Hepatocyte (in vitro differentiated cells): ENCODE data around the gene TSPEAR. TPM values are rescaled to one million over a fixed set of nuclear protein-coding genes. Genes with fewer than 3 reads are reported as not detected.

ENCODE experiments used
- DNase-seq: peaks from one replicate; pipeline ENCODE4 v3.0.0-alpha.2; 2016; ENCODE audit warnings: low spot score
- H2AFZ ChIP-seq: fragments of 200-600 bp; sonication (generic); 2 replicates; pipeline ENCODE4 v1.6.0; 2016; ENCODE audit warnings: antibody characterized with exemption, mild to moderate bottlenecking
- H3K27ac ChIP-seq: fragments of 200-600 bp; sonication (generic); 2 replicates; pipeline ENCODE4 v1.5.1; 2016; ENCODE audit warnings: mild to moderate bottlenecking
- H3K27me3 ChIP-seq: fragments of 200-600 bp; sonication (generic); 2 replicates; pipeline ENCODE4 v1.6.1; 2016
- H3K36me3 ChIP-seq: fragments of 200-600 bp; sonication (generic); replicated peaks from 2 replicates; pipeline ENCODE4 v1.5.1; 2016; ENCODE audit warnings: low read depth; ENCODE audit not compliant: insufficient read depth
- H3K4me1 ChIP-seq: fragments of 200-600 bp; sonication (generic); 2 replicates; pipeline ENCODE4 v1.5.1; 2016; ENCODE audit warnings: mild to moderate bottlenecking, moderate library complexity; ENCODE audit not compliant: insufficient read depth
- H3K4me2 ChIP-seq: fragments of 200-600 bp; sonication (generic); 2 replicates; pipeline ENCODE4 v1.6.0; 2016
- H3K4me3 ChIP-seq: fragments of 200-600 bp; sonication (generic); 2 replicates; pipeline ENCODE4 v1.5.1; 2016; ENCODE audit warnings: mild to moderate bottlenecking
- H3K79me2 ChIP-seq: fragments of 200-600 bp; sonication (generic); 2 replicates; pipeline ENCODE4 v1.6.0; 2017; ENCODE audit warnings: mild to moderate bottlenecking
- H3K9me2 ChIP-seq: fragments of 200-600 bp; sonication (generic); replicated peaks from 2 replicates; pipeline ENCODE4 v1.6.0; 2017; ENCODE audit warnings: mild to moderate bottlenecking; ENCODE audit not compliant: insufficient read depth
- H3K9me3 ChIP-seq: fragments of 200-600 bp; sonication (generic); 2 replicates; pipeline ENCODE4 v1.5.1; 2016; ENCODE audit warnings: low read depth, mild to moderate bottlenecking
- H4K20me1 ChIP-seq: fragments of 200-600 bp; sonication (generic); 2 replicates; pipeline ENCODE4 v1.6.0; 2016; ENCODE audit warnings: mild to moderate bottlenecking; ENCODE audit not compliant: insufficient read depth, poor library complexity, severe bottlenecking
- CTCF ChIP-seq: fragments of 200-600 bp; sonication (generic); IDR thresholded peaks from 2 replicates; pipeline ENCODE4 v1.5.1; 2016; ENCODE audit warnings: antibody characterized with exemption, mild to moderate bottlenecking; ENCODE audit not compliant: poor library complexity
- EZH2 ChIP-seq: fragments of 200-600 bp; sonication (generic); IDR thresholded peaks from 2 replicates; pipeline ENCODE4 v1.6.1; 2016; ENCODE audit warnings: antibody characterized with exemption, mild to moderate bottlenecking, borderline replicate concordance
- EZH2phosphoT487 ChIP-seq: fragments of 200-600 bp; sonication (generic); IDR thresholded peaks from one replicate; pipeline ENCODE4 v1.6.1; 2018; ENCODE audit warnings: antibody characterized with exemption, mild to moderate bottlenecking, low read depth, moderate library complexity; ENCODE audit not compliant: unreplicated experiment, severe bottlenecking
- WGBS: methylation state at CpG from one replicate; pipeline ENCODE4 v1.1.6; 2016; ENCODE audit warnings: low lambda C conversion rate; ENCODE audit errors: missing lambda C conversion rate; 5-methylcytosine and 5-hydroxymethylcytosine counted together
- polyA plus RNA-seq: library from polyadenylated mRNA; unstranded; fragments of >200 nt; fragmentation: Nextera tagmentation; extraction: Ambion mirVana; gene quantifications from 2 replicates; pipeline ENCODE4 v1.2.1, GENCODE V29; 2016
- total RNA-seq: library from RNA; depleted of rRNA; stranded (reverse); fragments of >200 nt; gene quantifications from 2 replicates; pipeline ENCODE4 v1.2.3, GENCODE V29; 2014

Gene TSPEAR
- total and polyA plus RNA-seq, 2 experiments from 2014 or later: 0.35 TPM; not detected in 1

- H3K27ac ChIP-seq: no peak overlapping the region
- no peak for DNase-seq
- H2AFZ ChIP-seq: no peak overlapping the region
- no peaks in the 10 kb centered on the region for H4K20me1 ChIP-seq
- H3K4me2 ChIP-seq: no peak overlapping the region
- no peaks in the 10 kb centered on the region for H3K9me2 ChIP-seq
- no peak overlapping the region for H3K4me3 ChIP-seq
- no peaks in the 10 kb centered on the region for H3K4me1 ChIP-seq
- no peaks in the 10 kb centered on the region for H3K79me2 ChIP-seq
- TF ChIP-seq EZH2 (no peak), EZH2phosphoT487 (no peak), CTCF (no peak)
- H3K36me3 ChIP-seq: no peaks in the 10 kb centered on the region
- H3K9me3 ChIP-seq: no peaks in the 10 kb centered on the region
- no peaks in the 10 kb centered on the region for H3K27me3 ChIP-seq
Measured at GRCh38 chr21:44609193-44609592, 102.2 kb downstream of the TSPEAR start.

- Histone ChIP-seq H4K20me1 (no peaks in the 10 kb centered on the region), H3K9me2 (no peaks in the 10 kb centered on the region), H3K79me2 (no peaks in the 10 kb centered on the region), H3K4me2 (no peak overlapping the region), H3K4me3 (no peak overlapping the region), H2AFZ (no peak overlapping the region), H3K36me3 (no peaks in the 10 kb centered on the region), H3K27me3 (no peaks in the 10 kb centered on the region), H3K9me3 (no peaks in the 10 kb centered on the region), H3K4me1 (no peaks in the 10 kb centered on the region), H3K27ac (no peak overlapping the region)
- no peak for TF ChIP-seq EZH2phosphoT487
- TF ChIP-seq CTCF: no peak
- TF ChIP-seq EZH2: no peak
- DNase-seq: no peak
- 76% methylated on average over 4 of the region's 4 CpGs for WGBS
Measured at GRCh38 chr21:44606495-44606894, 104.9 kb downstream of the TSPEAR start.

- Histone ChIP-seq H3K27ac (no peak overlapping the region), H3K36me3 (no peaks in the 10 kb centered on the region), H2AFZ (no peak overlapping the region), H3K27me3 (no peaks in the 10 kb centered on the region), H3K4me3 (no peak overlapping the region), H3K79me2 (no peaks in the 10 kb centered on the region), H3K4me1 (no peaks in the 10 kb centered on the region), H4K20me1 (no peaks in the 10 kb centered on the region), H3K9me3 (no peaks in the 10 kb centered on the region), H3K4me2 (no peak overlapping the region), H3K9me2 (no peaks in the 10 kb centered on the region)
- no peak for DNase-seq
- no peak for TF ChIP-seq CTCF
- 91% methylated on average over 8 of the region's 8 CpGs for WGBS
Measured at GRCh38 chr21:44603911-44604310, 107.5 kb downstream of the TSPEAR start.

- Histone ChIP-seq H3K4me2 (no peak overlapping the region), H3K27me3 (no peaks in the 10 kb centered on the region), H3K36me3 (no peaks in the 10 kb centered on the region), H3K4me3 (no peak overlapping the region), H3K9me3 (no peaks in the 10 kb centered on the region), H4K20me1 (no peaks in the 10 kb centered on the region), H2AFZ (no peak overlapping the region), H3K9me2 (no peaks in the 10 kb centered on the region), H3K79me2 (no peaks in the 10 kb centered on the region), H3K4me1 (no peaks in the 10 kb centered on the region), H3K27ac (no peak overlapping the region)
- 64% methylated on average over 17 of the region's 17 CpGs for WGBS
- no peak for TF ChIP-seq EZH2phosphoT487
- DNase-seq: no peak
Measured at GRCh38 chr21:44603109-44603875, 108.1 kb downstream of the TSPEAR start.
